Keratinocyte (primary cell): Measurements from ENCODE around the gene PSMB5. TPM values are rescaled to one million over a fixed set of nuclear protein-coding genes. Genes with fewer than 3 reads are reported as not detected.

ENCODE experiments used
- DNase-seq: peaks from one replicate; pipeline ENCODE4 v3.0.0-alpha.2; 2011; ENCODE audit warnings: low read depth, missing footprints, low spot score
- FAIRE-seq: peaks from 2 replicates; lab custom pipeline; 2011; peaks lifted over from hg19 to GRCh38; lab: Jason Lieb, UNC
- H2AFZ ChIP-seq: 2 replicates; pipeline ENCODE4 v1.6.0; 2012; ENCODE audit warnings: low read length, control low read depth, inconsistent platforms; ENCODE audit not compliant: control insufficient read depth
- H3K27ac ChIP-seq: 2 replicates; pipeline ENCODE4 v1.5.1; 2011; ENCODE audit warnings: low read length; ENCODE audit not compliant: control insufficient read depth, insufficient read depth
- H3K27me3 ChIP-seq: 3 replicates; pipeline ENCODE4 v1.6.0; 2011; ENCODE audit warnings: low read length; ENCODE audit not compliant: control insufficient read depth, insufficient read depth; ENCODE audit errors: extremely low read depth
- H3K36me3 ChIP-seq, 2 experiments: 2 replicates in 1 of 2; 3 replicates in 1 of 2; pipeline ENCODE4 v1.5.1; 2011; ENCODE audit warnings: low read length in 2 of 2, mild to moderate bottlenecking in 1 of 2; ENCODE audit not compliant: control insufficient read depth in 2 of 2, insufficient read depth in 2 of 2; ENCODE audit errors: extremely low read depth in 1 of 2
- H3K4me1 ChIP-seq: 3 replicates; pipeline ENCODE4 v1.5.1; 2011; ENCODE audit warnings: low read length; ENCODE audit not compliant: control insufficient read depth, insufficient read depth; ENCODE audit errors: extremely low read depth
- H3K4me2 ChIP-seq: 3 replicates; pipeline ENCODE4 v1.6.0; 2011; ENCODE audit warnings: low read depth, low read length; ENCODE audit not compliant: control insufficient read depth, insufficient read depth; ENCODE audit errors: extremely low read depth
- H3K4me3 ChIP-seq, 3 experiments: fragments of 200-600 bp in 1 of 3; sonication (generic) in 1 of 3; 2 replicates in 2 of 3; 3 replicates in 1 of 3; pipeline ENCODE4 v1.5.1; 2011 to 2016; ENCODE audit warnings: low read length in 3 of 3, mild to moderate bottlenecking in 3 of 3, control low read depth in 2 of 3, inconsistent platforms in 1 of 3, low read depth in 1 of 3, mixed read lengths in 1 of 3, mixed run types in 1 of 3, moderate library complexity in 1 of 3; ENCODE audit not compliant: control insufficient read depth in 2 of 3, insufficient read depth in 2 of 3; ENCODE audit errors: extremely low read depth in 1 of 3
- H3K79me2 ChIP-seq: 2 replicates; pipeline ENCODE4 v1.6.0; 2012; ENCODE audit warnings: low read length; ENCODE audit not compliant: control insufficient read depth, insufficient read depth
- H3K9ac ChIP-seq: 3 replicates; pipeline ENCODE4 v1.6.0; 2011; ENCODE audit warnings: low read length; ENCODE audit not compliant: control insufficient read depth, insufficient read depth; ENCODE audit errors: extremely low read depth
- H3K9me1 ChIP-seq: 3 replicates; pipeline ENCODE4 v1.6.0; 2011; ENCODE audit warnings: low read length; ENCODE audit not compliant: control insufficient read depth, insufficient read depth; ENCODE audit errors: extremely low read depth
- H3K9me3 ChIP-seq: 2 replicates; pipeline ENCODE4 v1.5.1; 2012; ENCODE audit warnings: low read depth, low read length; ENCODE audit not compliant: control insufficient read depth
- H4K20me1 ChIP-seq: 3 replicates; pipeline ENCODE4 v1.6.0; 2011; ENCODE audit warnings: low read length; ENCODE audit not compliant: control insufficient read depth, insufficient read depth; ENCODE audit errors: extremely low read depth
- EZH2 ChIP-seq: IDR thresholded peaks from one replicate; pipeline ENCODE4 v1.6.1; 2012; ENCODE audit warnings: inconsistent platforms, mild to moderate bottlenecking, low read length, moderate library complexity
- dilution Hi-C: fragments of 300-500 bp; cut with MboI; formaldehyde crosslinking; loops from one replicate; pipeline ENCODE4 v1.7.0; 2020; ENCODE audit warnings: low sequenced_read_pairs; ENCODE audit not compliant: extremely low pct_ligation_motif_present
- polyA plus RNA-seq, 5 experiments: library from polyadenylated mRNA; depleted of rRNA in 3 of 5; stranded (reverse) in 3 of 5; stranded (forward) in 1 of 5; unstranded in 1 of 5; fragments of >200 nt; gene quantifications; 1 replicate in 1 of 5; 2 replicates in 3 of 5; 3 replicates in 1 of 5; pipeline versions ENCODE4 v1.2.1 to v1.2.3, GENCODE V29; 2011 to 2012; ENCODE audit warnings: missing spikeins in 2 of 5, low read depth in 1 of 5, low replicate concordance in 1 of 5
- TF ChIP-seq, protein P1 (sequence below), 3 experiments: IDR thresholded peaks in 1 of 3; conservative IDR thresholded peaks in 1 of 3; optimal IDR thresholded peaks in 1 of 3; 2 replicates in 2 of 3; 3 replicates in 1 of 3; pipeline versions ENCODE3 to v1.5.1; 2011; ENCODE audit warnings: low read length in 3 of 3, mild to moderate bottlenecking in 3 of 3, moderate library complexity in 2 of 3, control low read depth in 1 of 3, inconsistent platforms in 1 of 3; ENCODE audit not compliant: insufficient read depth in 2 of 3; ENCODE audit errors: extremely low read depth in 1 of 3

The PSMB5 gene
- polyA plus RNA-seq, 1 donor (not counting 4 experiments of a cell fraction or from before 2014, with no cell fraction given) = 285 TPM

DNA sequence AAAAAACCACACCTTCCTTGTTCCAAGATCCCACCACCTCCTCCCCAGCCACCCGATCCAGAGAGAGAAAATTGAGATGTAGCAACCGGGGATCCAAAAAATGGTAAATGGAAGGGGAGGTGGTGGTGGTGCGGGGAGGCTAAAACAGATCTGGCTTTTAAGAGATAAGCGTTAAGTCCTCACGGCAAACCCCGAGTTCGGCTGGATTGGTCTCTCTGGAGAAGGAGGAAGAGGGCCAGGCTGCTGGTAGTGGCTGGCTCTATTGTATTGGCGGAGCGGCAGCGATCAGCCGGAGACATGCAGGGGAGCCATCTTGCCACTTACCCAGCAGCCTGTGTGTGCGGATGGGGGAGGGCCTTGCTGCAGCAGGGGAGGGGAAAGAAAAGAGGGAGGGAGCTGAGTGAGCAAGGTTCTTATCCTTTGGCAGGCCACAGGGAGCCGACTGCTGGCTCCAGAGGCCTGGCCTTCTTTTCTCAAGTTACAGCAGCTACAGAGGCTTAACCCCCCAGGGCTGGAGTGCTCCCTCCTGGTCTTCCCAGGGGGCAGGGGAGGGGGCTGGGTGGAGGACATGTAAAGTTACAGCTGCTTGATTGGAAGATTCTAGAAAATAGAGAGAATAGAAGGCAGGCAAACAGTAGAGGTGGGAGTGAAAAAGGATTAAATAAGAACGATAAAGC lies 36.7 kb upstream of the PSMB5 start:
- DNase-seq = no peak
- Histone ChIP-seq H3K27me3 (no peaks in the 10 kb centered on the region), H4K20me1 (peaks cover 18% of the 10 kb centered on the region), H3K9me3 (no peaks in the 10 kb centered on the region), H3K4me1 (peaks cover 23% of the 10 kb centered on the region), H3K36me3 (peaks cover 32 to 51% of the 10 kb centered on the region in 2 experiments), H3K79me2 (peaks cover 45% of the 10 kb centered on the region), H2AFZ (peak overlapping the region; percentile 83), H3K4me2 (peak overlapping the region; percentile 93), H3K4me3 (peak overlapping the region; percentile 71 to 89 (median 83)), H3K9ac (peak overlapping the region; percentile 92), H3K27ac (peak overlapping the region; percentile 87), H3K9me1 (peaks cover 1% of the 10 kb centered on the region)
- FAIRE-seq = no peak
- TF ChIP-seq, protein P1, sequence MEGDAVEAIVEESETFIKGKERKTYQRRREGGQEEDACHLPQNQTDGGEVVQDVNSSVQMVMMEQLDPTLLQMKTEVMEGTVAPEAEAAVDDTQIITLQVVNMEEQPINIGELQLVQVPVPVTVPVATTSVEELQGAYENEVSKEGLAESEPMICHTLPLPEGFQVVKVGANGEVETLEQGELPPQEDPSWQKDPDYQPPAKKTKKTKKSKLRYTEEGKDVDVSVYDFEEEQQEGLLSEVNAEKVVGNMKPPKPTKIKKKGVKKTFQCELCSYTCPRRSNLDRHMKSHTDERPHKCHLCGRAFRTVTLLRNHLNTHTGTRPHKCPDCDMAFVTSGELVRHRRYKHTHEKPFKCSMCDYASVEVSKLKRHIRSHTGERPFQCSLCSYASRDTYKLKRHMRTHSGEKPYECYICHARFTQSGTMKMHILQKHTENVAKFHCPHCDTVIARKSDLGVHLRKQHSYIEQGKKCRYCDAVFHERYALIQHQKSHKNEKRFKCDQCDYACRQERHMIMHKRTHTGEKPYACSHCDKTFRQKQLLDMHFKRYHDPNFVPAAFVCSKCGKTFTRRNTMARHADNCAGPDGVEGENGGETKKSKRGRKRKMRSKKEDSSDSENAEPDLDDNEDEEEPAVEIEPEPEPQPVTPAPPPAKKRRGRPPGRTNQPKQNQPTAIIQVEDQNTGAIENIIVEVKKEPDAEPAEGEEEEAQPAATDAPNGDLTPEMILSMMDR (optimal IDR thresholded peaks at IDR 0.05 in 1 of 3, IDR thresholded peaks at IDR 0.05 in 1 of 3, conservative IDR thresholded peaks at IDR 0.05 in 1 of 3; ENCODE audit: extremely low read depth in 1 of 3, insufficient read depth in 2 of 3, low read length in 3 of 3) = no peak
- no peak for TF ChIP-seq EZH2
- dilution Hi-C loops = no loop called here

- Histone ChIP-seq H3K4me1 (peaks cover 23% of the 10 kb centered on the region), H3K9me1 (peaks cover 4% of the 10 kb centered on the region), H3K79me2 (peaks cover 51% of the 10 kb centered on the region), H3K36me3 (peaks cover 36 to 51% of the 10 kb centered on the region in 2 experiments), H3K4me2 (peak overlapping the region; percentile 93), H3K4me3 (peak overlapping the region; percentile 71 to 89 (median 83)), H3K27ac (peak overlapping the region; percentile 87), H3K9me3 (no peaks in the 10 kb centered on the region), H3K27me3 (no peaks in the 10 kb centered on the region), H3K9ac (peak overlapping the region; percentile 92), H4K20me1 (peaks cover 19% of the 10 kb centered on the region), H2AFZ (no peak overlapping the region)
- TF ChIP-seq, protein P1 (optimal IDR thresholded peaks at IDR 0.05 in 1 of 3, IDR thresholded peaks at IDR 0.05 in 1 of 3, conservative IDR thresholded peaks at IDR 0.05 in 1 of 3; ENCODE audit: extremely low read depth in 1 of 3, insufficient read depth in 2 of 3, low read length in 3 of 3) = no peak
- no peak for TF ChIP-seq EZH2
- DNase-seq (no peak), FAIRE-seq (no peak)
- dilution Hi-C loops = no loop called here
Observed at GRCh38 chr14:23070262-23071129, 35.8 kb upstream of the PSMB5 start.
